ENCODE measurements around the gene ABL2.
A peak's percentile ranks its signal among the peaks of the same experiment; 100 is the strongest.
"Not testable (repeated sequence)": the region's sequence is repeated elsewhere in the genome, so short reads cannot be mapped to it uniquely, and the experiment has no call there.

Gene ABL2

GRCh38 chr1:179229214-179230140 lies at the start of gene ABL2:
Gene ABL2, minus strand, starts transcription at chr1:179229677. Its CDS starts 280 bp downstream, at chr1:179229397.
- H3K36me3 ChIP-seq (ENCODE audit: insufficient read depth, low read length) = no peaks in the 10 kb centered on the region
- H3K9me3 ChIP-seq (ENCODE audit: low read length) = no peaks in the 10 kb centered on the region
- peak within 1 kb of the TSS; percentile 84 to 86 for H3K4me3 ChIP-seq (ENCODE audit: low read depth in 1 of 2, low read length in 2 of 2)

GRCh38 chr1:179278920-179279319 lies 49.4 kb upstream of the ABL2 start:
- Histone ChIP-seq H3K9me3 (ENCODE audit: low read length) (no peaks in the 10 kb centered on the region), H3K27ac (ENCODE audit: low read depth, low read length) (no peak overlapping the region), H3K9ac (ENCODE audit: low read length) (no peak overlapping the region), H3K27me3 (ENCODE audit: control insufficient read depth in 1 of 2, insufficient read depth in 2 of 2, low read length in 2 of 2) (no peaks in the 10 kb centered on the region), H3K4me3 (ENCODE audit: low read depth in 1 of 2, low read length in 2 of 2) (no peak overlapping the region), H3K36me3 (ENCODE audit: insufficient read depth, low read length) (no peaks in the 10 kb centered on the region), H3K4me1 (ENCODE audit: insufficient read depth, low read length) (no peaks in the 10 kb centered on the region)

More at GRCh38 chr1:179229214-179230140, at the start of gene ABL2:
- Histone ChIP-seq H3K27me3 (ENCODE audit: control insufficient read depth in 1 of 2, insufficient read depth in 2 of 2, low read length in 2 of 2) (no peaks in the 10 kb centered on the region), H3K9ac (ENCODE audit: low read length) (peak within 1 kb of the TSS; percentile 80), H3K27ac (ENCODE audit: low read depth, low read length) (peak within 1 kb of the TSS; percentile 76), H3K4me1 (ENCODE audit: insufficient read depth, low read length) (peaks cover 18% of the 10 kb centered on the region)

- not testable (repeated sequence) for H3K9me3 ChIP-seq (ENCODE audit: low read length); H3K9ac ChIP-seq (ENCODE audit: low read length); H3K36me3 ChIP-seq (ENCODE audit: insufficient read depth, low read length); H3K27ac ChIP-seq (ENCODE audit: low read depth, low read length); H3K4me1 ChIP-seq (ENCODE audit: insufficient read depth, low read length); H3K27me3 ChIP-seq (ENCODE audit: control insufficient read depth in 1 of 2, insufficient read depth in 2 of 2, low read length in 2 of 2); H3K4me3 ChIP-seq (ENCODE audit: low read depth in 1 of 2, low read length in 2 of 2)
These were observed 44.9 kb upstream of the ABL2 start for GRCh38 chr1:179274424-179274823.

GRCh38 chr1:179269071-179269470 lies 39.6 kb upstream of the ABL2 start:
- H3K27me3 ChIP-seq (ENCODE audit: control insufficient read depth in 1 of 2, insufficient read depth in 2 of 2, low read length in 2 of 2) = no peaks in the 10 kb centered on the region
- no peaks in the 10 kb centered on the region for H3K9me3 ChIP-seq (ENCODE audit: low read length)
- H3K27ac ChIP-seq (ENCODE audit: low read depth, low read length) = no peak overlapping the region
- H3K36me3 ChIP-seq (ENCODE audit: insufficient read depth, low read length) = no peaks in the 10 kb centered on the region
- H3K4me3 ChIP-seq (ENCODE audit: low read depth in 1 of 2, low read length in 2 of 2) = no peak overlapping the region
- no peaks in the 10 kb centered on the region for H3K4me1 ChIP-seq (ENCODE audit: insufficient read depth, low read length)
- no peak overlapping the region for H3K9ac ChIP-seq (ENCODE audit: low read length)

- no peaks in the 10 kb centered on the region for H3K4me1 ChIP-seq (ENCODE audit: insufficient read depth, low read length)
- H3K36me3 ChIP-seq (ENCODE audit: insufficient read depth, low read length) = no peaks in the 10 kb centered on the region
- no peak overlapping the region for H3K27ac ChIP-seq (ENCODE audit: low read depth, low read length)
- H3K9ac ChIP-seq (ENCODE audit: low read length) = no peak overlapping the region
- no peak overlapping the region for H3K4me3 ChIP-seq (ENCODE audit: low read depth in 1 of 2, low read length in 2 of 2)
- H3K27me3 ChIP-seq (ENCODE audit: control insufficient read depth in 1 of 2, insufficient read depth in 2 of 2, low read length in 2 of 2) = no peaks in the 10 kb centered on the region
- H3K9me3 ChIP-seq (ENCODE audit: low read length) = no peaks in the 10 kb centered on the region
These were observed 35.0 kb upstream of the ABL2 start for GRCh38 chr1:179264507-179264906.

- no peaks in the 10 kb centered on the region for H3K4me1 ChIP-seq (ENCODE audit: insufficient read depth, low read length)
- H3K9ac ChIP-seq (ENCODE audit: low read length) = no peak overlapping the region
- H3K36me3 ChIP-seq (ENCODE audit: insufficient read depth, low read length) = no peaks in the 10 kb centered on the region
- no peak overlapping the region for H3K4me3 ChIP-seq (ENCODE audit: low read depth in 1 of 2, low read length in 2 of 2)
- no peak overlapping the region for H3K27ac ChIP-seq (ENCODE audit: low read depth, low read length)
- H3K27me3 ChIP-seq (ENCODE audit: control insufficient read depth in 1 of 2, insufficient read depth in 2 of 2, low read length in 2 of 2) = no peaks in the 10 kb centered on the region
- no peaks in the 10 kb centered on the region for H3K9me3 ChIP-seq (ENCODE audit: low read length)
These were observed 33.6 kb upstream of the ABL2 start for GRCh38 chr1:179263121-179263520.

GRCh38 chr1:179262183-179262582 lies 32.7 kb upstream of the ABL2 start:
- Histone ChIP-seq H3K4me3 (ENCODE audit: low read depth in 1 of 2, low read length in 2 of 2) (no peak overlapping the region), H3K36me3 (ENCODE audit: insufficient read depth, low read length) (no peaks in the 10 kb centered on the region), H3K9ac (ENCODE audit: low read length) (no peak overlapping the region), H3K9me3 (ENCODE audit: low read length) (no peaks in the 10 kb centered on the region), H3K27ac (ENCODE audit: low read depth, low read length) (no peak overlapping the region), H3K27me3 (ENCODE audit: control insufficient read depth in 1 of 2, insufficient read depth in 2 of 2, low read length in 2 of 2) (no peaks in the 10 kb centered on the region), H3K4me1 (ENCODE audit: insufficient read depth, low read length) (no peaks in the 10 kb centered on the region)

GRCh38 chr1:179253286-179253972 lies 24.0 kb upstream of the ABL2 start:
- no peak overlapping the region for H3K9ac ChIP-seq (ENCODE audit: low read length)
- no peaks in the 10 kb centered on the region for H3K9me3 ChIP-seq (ENCODE audit: low read length)
- no peaks in the 10 kb centered on the region for H3K4me1 ChIP-seq (ENCODE audit: insufficient read depth, low read length)
- H3K4me3 ChIP-seq (ENCODE audit: low read depth in 1 of 2, low read length in 2 of 2) = no peak overlapping the region
- no peak overlapping the region for H3K27ac ChIP-seq (ENCODE audit: low read depth, low read length)
- no peaks in the 10 kb centered on the region for H3K36me3 ChIP-seq (ENCODE audit: insufficient read depth, low read length)
- no peaks in the 10 kb centered on the region for H3K27me3 ChIP-seq (ENCODE audit: control insufficient read depth in 1 of 2, insufficient read depth in 2 of 2, low read length in 2 of 2)

GRCh38 chr1:179252606-179253005 lies 23.1 kb upstream of the ABL2 start:
- H3K36me3 ChIP-seq (ENCODE audit: insufficient read depth, low read length) = no peaks in the 10 kb centered on the region
- H3K27ac ChIP-seq (ENCODE audit: low read depth, low read length) = no peak overlapping the region
- H3K9me3 ChIP-seq (ENCODE audit: low read length) = no peaks in the 10 kb centered on the region
- H3K4me3 ChIP-seq (ENCODE audit: low read depth in 1 of 2, low read length in 2 of 2) = no peak overlapping the region
- H3K9ac ChIP-seq (ENCODE audit: low read length) = no peak overlapping the region
- H3K4me1 ChIP-seq (ENCODE audit: insufficient read depth, low read length) = no peaks in the 10 kb centered on the region
- H3K27me3 ChIP-seq (ENCODE audit: control insufficient read depth in 1 of 2, insufficient read depth in 2 of 2, low read length in 2 of 2) = no peaks in the 10 kb centered on the region

GRCh38 chr1:179251675-179252074 lies 22.2 kb upstream of the ABL2 start:
- H3K9me3 ChIP-seq (ENCODE audit: low read length) = no peaks in the 10 kb centered on the region
- H3K9ac ChIP-seq (ENCODE audit: low read length) = no peak overlapping the region
- no peaks in the 10 kb centered on the region for H3K4me1 ChIP-seq (ENCODE audit: insufficient read depth, low read length)
- H3K36me3 ChIP-seq (ENCODE audit: insufficient read depth, low read length) = no peaks in the 10 kb centered on the region
- no peak overlapping the region for H3K27ac ChIP-seq (ENCODE audit: low read depth, low read length)
- H3K4me3 ChIP-seq (ENCODE audit: low read depth in 1 of 2, low read length in 2 of 2) = no peak overlapping the region
- no peaks in the 10 kb centered on the region for H3K27me3 ChIP-seq (ENCODE audit: control insufficient read depth in 1 of 2, insufficient read depth in 2 of 2, low read length in 2 of 2)

- H3K9ac ChIP-seq (ENCODE audit: low read length) = no peak overlapping the region
- H3K4me1 ChIP-seq (ENCODE audit: insufficient read depth, low read length) = no peaks in the 10 kb centered on the region
- H3K9me3 ChIP-seq (ENCODE audit: low read length) = no peaks in the 10 kb centered on the region
- no peak overlapping the region for H3K27ac ChIP-seq (ENCODE audit: low read depth, low read length)
- no peaks in the 10 kb centered on the region for H3K36me3 ChIP-seq (ENCODE audit: insufficient read depth, low read length)
- no peak overlapping the region for H3K4me3 ChIP-seq (ENCODE audit: low read depth in 1 of 2, low read length in 2 of 2)
- no peaks in the 10 kb centered on the region for H3K27me3 ChIP-seq (ENCODE audit: control insufficient read depth in 1 of 2, insufficient read depth in 2 of 2, low read length in 2 of 2)
These were observed 18.4 kb upstream of the ABL2 start for GRCh38 chr1:179247923-179248322.
